ENCODE data around the gene PCED1B. TPM values are rescaled to one million over a fixed set of nuclear protein-coding genes. Genes with fewer than 3 reads are reported as not detected.

The PCED1B gene
- total RNA-seq, 1 donor from 2014 or later: 3.1 TPM

- Mint-ChIP-seq H3K4me3 (no peak overlapping the region), H3K27me3 (ENCODE audit: insufficient read depth, low read depth) (peaks cover 2% of the 10 kb centered on the region), H3K27ac (no peak overlapping the region), H3K9me3 (no peaks in the 10 kb centered on the region), H3K4me1 (peaks cover 15% of the 10 kb centered on the region), H3K36me3 (no peaks in the 10 kb centered on the region)
- no peaks in the 10 kb centered on the region for H3K27me3 ChIP-seq
- peaks cover 19% of the 10 kb centered on the region for H3F3A ChIP-seq (ENCODE audit: low read depth)
- TF ChIP-seq EZH2 (IDR thresholded peaks at IDR 0.05) (no peak), EZH2phosphoT487 (IDR thresholded peaks at IDR 0.05) (no peak), CTCF (IDR thresholded peaks at IDR 0.05) (no peak)
- H3K79me2 ChIP-seq (ENCODE audit: low read depth): no peaks in the 10 kb centered on the region
- no peaks in the 10 kb centered on the region for H3K9me3 ChIP-seq (ENCODE audit: low read depth)
- DNase-seq (ENCODE audit: low spot score): no peak
- no peak overlapping the region for H3K27ac ChIP-seq
- no peak overlapping the region for H3K4me3 ChIP-seq
- no peak overlapping the region for H3K9ac ChIP-seq
- no peaks in the 10 kb centered on the region for H4K20me1 ChIP-seq (ENCODE audit: low read depth)
- no peak overlapping the region for H2AFZ ChIP-seq (replicated peaks)
- H3K4me1 ChIP-seq: peaks cover 16% of the 10 kb centered on the region
- no peaks in the 10 kb centered on the region for H3K36me3 ChIP-seq
- H3K4me2 ChIP-seq: no peak overlapping the region
Measured at GRCh38 chr12:47224563-47225133, 145.2 kb downstream of the PCED1B start.

- Mint-ChIP-seq H3K36me3 (no peaks in the 10 kb centered on the region), H3K4me1 (peaks cover 15% of the 10 kb centered on the region), H3K27ac (no peak overlapping the region), H3K9me3 (no peaks in the 10 kb centered on the region), H3K27me3 (ENCODE audit: insufficient read depth, low read depth) (peaks cover 2% of the 10 kb centered on the region), H3K4me3 (no peak overlapping the region)
- H3K27me3 ChIP-seq: no peaks in the 10 kb centered on the region
- no peaks in the 10 kb centered on the region for H3K36me3 ChIP-seq
- no peaks in the 10 kb centered on the region for H4K20me1 ChIP-seq (ENCODE audit: low read depth)
- peaks cover 16% of the 10 kb centered on the region for H3K4me1 ChIP-seq
- TF ChIP-seq EZH2phosphoT487 (IDR thresholded peaks at IDR 0.05) (no peak), CTCF (IDR thresholded peaks at IDR 0.05) (no peak), EZH2 (IDR thresholded peaks at IDR 0.05) (no peak)
- H3K4me2 ChIP-seq: no peak overlapping the region
- H3K27ac ChIP-seq: no peak overlapping the region
- H3K4me3 ChIP-seq: no peak overlapping the region
- no peaks in the 10 kb centered on the region for H3K79me2 ChIP-seq (ENCODE audit: low read depth)
- no peak overlapping the region for H3K9ac ChIP-seq
- H3F3A ChIP-seq (ENCODE audit: low read depth): peaks cover 19% of the 10 kb centered on the region
- no peak overlapping the region for H2AFZ ChIP-seq (replicated peaks)
- H3K9me3 ChIP-seq (ENCODE audit: low read depth): no peaks in the 10 kb centered on the region
- no peak for DNase-seq (ENCODE audit: low spot score)
Measured at GRCh38 chr12:47225356-47225755, 145.9 kb downstream of the PCED1B start.

- no peaks in the 10 kb centered on the region for H3K36me3 Mint-ChIP-seq
- no peak for TF ChIP-seq EZH2 (IDR thresholded peaks at IDR 0.05)
- TF ChIP-seq CTCF (IDR thresholded peaks at IDR 0.05): no peak
- no peak for TF ChIP-seq EZH2phosphoT487 (IDR thresholded peaks at IDR 0.05)
- Histone ChIP-seq H4K20me1 (ENCODE audit: low read depth) (no peaks in the 10 kb centered on the region), H3K27me3 (no peaks in the 10 kb centered on the region), H3K4me1 (peaks cover 16% of the 10 kb centered on the region), H3K36me3 (no peaks in the 10 kb centered on the region), H3K4me2 (no peak overlapping the region), H3F3A (ENCODE audit: low read depth) (peaks cover 19% of the 10 kb centered on the region), H3K4me3 (no peak overlapping the region), H3K79me2 (ENCODE audit: low read depth) (no peaks in the 10 kb centered on the region), H3K9ac (no peak overlapping the region), H3K27ac (no peak overlapping the region), H2AFZ (replicated peaks) (no peak overlapping the region), H3K9me3 (ENCODE audit: low read depth) (no peaks in the 10 kb centered on the region)
- no peak overlapping the region for H3K4me3 Mint-ChIP-seq
- no peak for DNase-seq (ENCODE audit: low spot score)
- H3K27me3 Mint-ChIP-seq (ENCODE audit: insufficient read depth, low read depth): peaks cover 2% of the 10 kb centered on the region
- H3K9me3 Mint-ChIP-seq: no peaks in the 10 kb centered on the region
- peaks cover 15% of the 10 kb centered on the region for H3K4me1 Mint-ChIP-seq
- H3K27ac Mint-ChIP-seq: no peak overlapping the region
Measured at GRCh38 chr12:47226199-47226598, 146.8 kb downstream of the PCED1B start.

Data from neural progenitor cell (in vitro differentiated cells).